OCI-LY1 (cell line): Measurements from ENCODE around the gene DET1.
"Not testable (repeated sequence)": the region's sequence is repeated elsewhere in the genome, so short reads cannot be mapped to it uniquely, and the experiment has no call there.

Experiments used
- H2AFZ ChIP-seq: fragments of 200-600 bp; sonication (generic), shearing (Covaris generic); 2 replicates; pipeline ENCODE4 v1.6.0; 2014; ENCODE audit warnings: antibody characterized with exemption, mild to moderate bottlenecking, low read length
- H3F3A ChIP-seq: fragments of 200-600 bp; sonication (generic), shearing (Covaris generic); 2 replicates; pipeline ENCODE4 v1.6.0; 2014; ENCODE audit warnings: mild to moderate bottlenecking, antibody characterized with exemption, low read length, moderate library complexity; ENCODE audit not compliant: insufficient read depth
- H3K27ac ChIP-seq: fragments of 200-600 bp; sonication (generic); 2 replicates; pipeline ENCODE4 v1.5.1; 2014; ENCODE audit warnings: low read length, mixed run types, mild to moderate bottlenecking, low read depth; ENCODE audit not compliant: poor library complexity, severe bottlenecking
- H3K27me3 ChIP-seq: fragments of 200-600 bp; sonication (generic); 2 replicates; pipeline ENCODE4 v1.6.0; 2014; ENCODE audit warnings: antibody characterized with exemption, mild to moderate bottlenecking, low read length, moderate library complexity; ENCODE audit not compliant: insufficient read depth
- H3K36me3 ChIP-seq: fragments of 200-600 bp; sonication (generic); 2 replicates; pipeline ENCODE4 v1.6.1; 2014; ENCODE audit warnings: mild to moderate bottlenecking, antibody characterized with exemption, low read length, moderate library complexity, mixed read lengths; ENCODE audit not compliant: insufficient read depth
- H3K4me1 ChIP-seq: fragments of 200-600 bp; sonication (generic); 2 replicates; pipeline ENCODE4 v1.5.1; 2014; ENCODE audit warnings: mild to moderate bottlenecking, low read length, moderate library complexity; ENCODE audit not compliant: insufficient read depth, severe bottlenecking
- H3K4me2 ChIP-seq: fragments of 200-600 bp; sonication (generic), shearing (Covaris generic); 2 replicates; pipeline ENCODE4 v1.6.1; 2014; ENCODE audit warnings: low read length
- H3K4me3 ChIP-seq: fragments of 200-600 bp; sonication (generic); 2 replicates; pipeline ENCODE4 v1.5.1; 2014; ENCODE audit warnings: low read length, low read depth, mild to moderate bottlenecking, mixed read lengths; ENCODE audit not compliant: poor library complexity, severe bottlenecking
- H3K79me2 ChIP-seq: fragments of 200-600 bp; shearing (Covaris generic); 2 replicates; pipeline ENCODE4 v1.6.1; 2016; ENCODE audit warnings: mixed run types, low read length, mixed read lengths; ENCODE audit not compliant: insufficient read depth
- H3K9ac ChIP-seq: fragments of 200-600 bp; sonication (generic), shearing (Covaris generic); 2 replicates; pipeline ENCODE4 v1.6.1; 2014; ENCODE audit warnings: mild to moderate bottlenecking, low read length, mixed read lengths
- H3K9me2 ChIP-seq: fragments of 200-600 bp; sonication (generic), shearing (Covaris generic); 2 replicates; pipeline ENCODE4 v1.6.1; 2014; ENCODE audit warnings: low read depth, mild to moderate bottlenecking, low read length, mixed read lengths
- H3K9me3 ChIP-seq: fragments of 200-600 bp; shearing (Covaris generic); 2 replicates; pipeline ENCODE4 v1.6.1; 2014; ENCODE audit warnings: low read length, mixed read lengths
- H4K20me1 ChIP-seq: fragments of 200-600 bp; sonication (generic), shearing (Covaris generic); 2 replicates; pipeline ENCODE4 v1.6.0; 2016; ENCODE audit warnings: mild to moderate bottlenecking, low read length; ENCODE audit not compliant: insufficient read depth
- CTCF ChIP-seq: fragments of 200-600 bp; sonication (generic), shearing (Covaris generic); IDR thresholded peaks from 2 replicates; pipeline ENCODE4 v1.5.1; 2017; ENCODE audit warnings: mild to moderate bottlenecking, antibody characterized with exemption, low read length, moderate library complexity, mixed read lengths
- EZH2 ChIP-seq: fragments of 200-600 bp; sonication (generic), shearing (Covaris generic); IDR thresholded peaks from 2 replicates; pipeline ENCODE4 v1.8.0; 2017; ENCODE audit warnings: borderline replicate concordance, mixed run types, mild to moderate bottlenecking, antibody characterized with exemption, low read length, moderate library complexity, mixed read lengths

DET1 gene

GRCh38 chr15:88563638-88564037 lies 17.2 kb upstream of the DET1 start:
- Histone ChIP-seq H3K79me2 (no peaks in the 10 kb centered on the region), H3K27me3 (no peaks in the 10 kb centered on the region; the same call in 1 of the 2 replicates), H3K9me3 (no peaks in the 10 kb centered on the region), H3F3A (no peaks in the 10 kb centered on the region), H3K9ac (no peak overlapping the region), H3K9me2 (no peaks in the 10 kb centered on the region), H3K4me2 (no peak overlapping the region), H3K36me3 (no peaks in the 10 kb centered on the region), H4K20me1 (no peaks in the 10 kb centered on the region), H2AFZ (no peak overlapping the region), H3K4me3 (no peak overlapping the region), H3K27ac (no peak overlapping the region), H3K4me1 (no peaks in the 10 kb centered on the region)
- TF ChIP-seq CTCF (no peak), EZH2 (no peak)

- not testable (repeated sequence) for H3K27ac ChIP-seq, H3K9ac ChIP-seq, H3K4me3 ChIP-seq, H4K20me1 ChIP-seq, H3K36me3 ChIP-seq, H3K79me2 ChIP-seq, H3F3A ChIP-seq, H3K27me3 ChIP-seq, H3K4me2 ChIP-seq, H3K4me1 ChIP-seq, H3K9me2 ChIP-seq, H3K9me3 ChIP-seq, H2AFZ ChIP-seq
Measured at GRCh38 chr15:88559565-88559964, 13.1 kb upstream of the DET1 start.

GRCh38 chr15:88558026-88558425 lies 11.5 kb upstream of the DET1 start:
- not testable (repeated sequence) for H3K4me3 ChIP-seq, H3K4me2 ChIP-seq, H3K4me1 ChIP-seq, H3K36me3 ChIP-seq, H4K20me1 ChIP-seq, H3F3A ChIP-seq, H3K9me2 ChIP-seq, H3K27ac ChIP-seq, H3K9ac ChIP-seq, H3K9me3 ChIP-seq, H2AFZ ChIP-seq, H3K79me2 ChIP-seq, H3K27me3 ChIP-seq

GRCh38 chr15:88548009-88548408 lies 1.5 kb upstream of the DET1 start:
- not testable (repeated sequence) for H3F3A ChIP-seq, H4K20me1 ChIP-seq, H3K4me3 ChIP-seq, H3K9ac ChIP-seq, H3K27ac ChIP-seq, H3K27me3 ChIP-seq, H3K4me1 ChIP-seq, H3K36me3 ChIP-seq, H3K9me3 ChIP-seq, H2AFZ ChIP-seq, H3K9me2 ChIP-seq, H3K4me2 ChIP-seq, H3K79me2 ChIP-seq

GRCh38 chr15:88545578-88546247 lies 768 bp downstream of the DET1 start:
- H3F3A ChIP-seq, H3K36me3 ChIP-seq, H3K27me3 ChIP-seq, H3K9me3 ChIP-seq, H3K9me2 ChIP-seq, H3K4me1 ChIP-seq, H3K79me2 ChIP-seq, H2AFZ ChIP-seq, H4K20me1 ChIP-seq: not testable (repeated sequence)
- H3K27ac ChIP-seq: peak overlapping the region; percentile 51
- peak overlapping the region; percentile 73 for H3K9ac ChIP-seq
- peak overlapping the region; percentile 67 for H3K4me2 ChIP-seq
- peak overlapping the region; percentile 68 for H3K4me3 ChIP-seq
